Epithelial cell of proximal tubule (primary cell): ENCODE data around the gene PDZD8. TPM values are rescaled to one million over a fixed set of nuclear protein-coding genes. Genes with fewer than 3 reads are reported as not detected.
A peak's percentile ranks its signal among the peaks of the same experiment; 100 is the strongest.
"Not testable (repeated sequence)": the region's sequence is repeated elsewhere in the genome, so short reads cannot be mapped to it uniquely, and the experiment has no call there.

Experiments
- DNase-seq: peaks from one replicate; pipeline ENCODE4 v3.0.0-alpha.2; 2011; ENCODE audit warnings: low read depth
- H3K4me3 ChIP-seq: 2 replicates; pipeline ENCODE4 v1.5.1; 2011; ENCODE audit warnings: low read depth, mild to moderate bottlenecking, low read length
- total RNA-seq: library from RNA; depleted of rRNA; stranded (reverse); fragments of >200 nt; gene quantifications from 2 replicates; pipeline ENCODE4 v1.2.3, GENCODE V29; 2015
- TF ChIP-seq, protein P1 (sequence below): conservative IDR thresholded peaks from 2 replicates; pipeline ENCODE4 v1.5.1; 2012; ENCODE audit warnings: low read depth, mild to moderate bottlenecking, low read length

Gene PDZD8
- total RNA-seq, 1 donor from 2014 or later, result 23.6 TPM

DNA sequence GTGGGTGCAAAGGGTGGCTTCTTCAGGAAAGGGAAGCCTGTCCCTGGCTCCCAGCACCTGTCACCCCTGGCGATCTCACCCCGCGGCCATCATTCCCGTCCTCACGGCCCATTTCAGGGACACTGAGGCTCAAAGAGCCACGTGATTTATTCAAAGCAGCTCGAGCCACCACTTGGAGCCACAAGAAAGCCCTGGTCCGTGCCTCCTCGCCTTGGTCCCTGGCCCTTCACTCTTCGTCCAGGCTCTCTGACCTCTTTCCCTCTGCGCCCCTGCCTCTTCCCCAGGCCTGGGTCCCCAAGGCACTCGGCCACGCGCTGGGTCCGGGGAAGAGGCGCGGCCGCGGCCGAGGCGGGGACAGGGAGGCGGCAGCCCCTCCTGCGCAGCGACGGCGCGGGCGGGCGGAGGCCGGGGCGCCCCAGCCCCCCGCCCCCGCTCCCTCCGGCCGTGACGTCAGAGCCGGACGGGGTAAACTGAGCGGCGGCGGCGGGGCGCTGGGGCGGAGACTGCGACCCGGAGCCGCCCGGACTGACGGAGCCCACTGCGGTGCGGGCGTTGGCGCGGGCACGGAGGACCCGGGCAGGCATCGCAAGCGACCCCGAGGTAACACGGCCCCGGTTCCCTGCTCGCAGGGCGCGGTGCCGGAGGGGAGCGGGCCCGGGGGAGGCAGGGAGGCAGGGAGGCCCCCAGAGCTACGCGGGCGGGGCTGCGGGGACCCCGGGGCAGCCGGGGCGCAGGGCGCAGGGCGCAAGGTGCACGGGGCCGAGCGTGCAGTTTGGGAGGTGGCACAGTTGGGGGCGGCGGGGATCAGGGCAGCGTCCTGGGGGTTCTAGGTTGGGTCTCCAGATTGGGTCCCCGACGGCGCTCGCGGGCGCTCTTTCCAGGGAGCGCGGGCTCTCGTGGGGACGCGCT lies 134.4 kb downstream of the PDZD8 start, which contains the start of gene SLC18A2:
Gene SLC18A2 (plus strand): TSS at position 494 of the 909 bp plus-strand sequence. CDS start 580 bp downstream, outside the sequence.
- peak within 1 kb of the TSS; percentile 33 for H3K4me3 ChIP-seq
- no peak for DNase-seq
- TF ChIP-seq, protein P1, sequence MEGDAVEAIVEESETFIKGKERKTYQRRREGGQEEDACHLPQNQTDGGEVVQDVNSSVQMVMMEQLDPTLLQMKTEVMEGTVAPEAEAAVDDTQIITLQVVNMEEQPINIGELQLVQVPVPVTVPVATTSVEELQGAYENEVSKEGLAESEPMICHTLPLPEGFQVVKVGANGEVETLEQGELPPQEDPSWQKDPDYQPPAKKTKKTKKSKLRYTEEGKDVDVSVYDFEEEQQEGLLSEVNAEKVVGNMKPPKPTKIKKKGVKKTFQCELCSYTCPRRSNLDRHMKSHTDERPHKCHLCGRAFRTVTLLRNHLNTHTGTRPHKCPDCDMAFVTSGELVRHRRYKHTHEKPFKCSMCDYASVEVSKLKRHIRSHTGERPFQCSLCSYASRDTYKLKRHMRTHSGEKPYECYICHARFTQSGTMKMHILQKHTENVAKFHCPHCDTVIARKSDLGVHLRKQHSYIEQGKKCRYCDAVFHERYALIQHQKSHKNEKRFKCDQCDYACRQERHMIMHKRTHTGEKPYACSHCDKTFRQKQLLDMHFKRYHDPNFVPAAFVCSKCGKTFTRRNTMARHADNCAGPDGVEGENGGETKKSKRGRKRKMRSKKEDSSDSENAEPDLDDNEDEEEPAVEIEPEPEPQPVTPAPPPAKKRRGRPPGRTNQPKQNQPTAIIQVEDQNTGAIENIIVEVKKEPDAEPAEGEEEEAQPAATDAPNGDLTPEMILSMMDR, result no peak

DNA sequence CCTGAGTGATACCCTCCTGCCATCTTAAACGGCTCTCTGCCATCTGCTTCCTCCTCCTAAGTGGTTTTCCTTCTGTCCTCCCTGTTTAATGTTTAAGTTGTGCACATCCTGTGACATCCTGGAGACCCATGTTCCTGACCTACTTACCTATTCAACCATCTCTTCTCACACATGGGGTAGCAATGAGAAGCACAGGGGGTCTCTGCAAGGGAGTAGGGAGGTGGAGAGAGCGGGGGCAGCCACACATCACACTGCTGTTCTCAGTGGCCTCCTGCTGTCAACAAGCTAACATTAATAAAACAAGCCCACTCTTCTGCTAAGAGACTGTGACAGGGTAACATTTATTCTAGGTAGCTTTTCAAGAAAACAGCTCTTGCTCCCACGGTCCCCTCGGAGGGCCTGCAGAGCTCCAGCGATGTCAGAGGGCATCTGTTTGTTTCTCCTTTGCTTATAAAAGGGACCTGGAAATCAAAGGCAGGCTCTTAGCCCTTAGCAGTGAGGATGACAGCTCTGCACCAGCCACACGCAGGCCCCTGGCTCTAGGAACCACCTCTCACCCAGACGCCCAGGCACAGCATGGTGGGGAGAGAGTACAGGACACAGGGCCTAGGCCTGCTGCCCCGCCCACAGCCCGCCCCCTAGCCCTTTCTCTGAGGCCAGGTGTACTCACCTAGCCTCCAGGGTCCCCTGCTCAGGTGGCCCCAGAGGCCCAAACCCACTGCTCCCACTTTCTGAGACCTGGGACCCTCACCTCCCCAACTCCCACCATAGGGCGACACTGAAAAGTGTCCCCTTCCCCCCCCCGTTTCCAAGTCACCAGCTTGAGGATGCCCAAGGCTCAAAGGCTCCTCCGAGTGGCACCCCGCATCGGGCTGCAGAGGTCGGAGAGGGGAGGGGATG lies 135.3 kb downstream of the PDZD8 start:
- TF ChIP-seq, protein P1, result no peak
- H3K4me3 ChIP-seq, result no peak overlapping the region
- no peak for DNase-seq

DNA sequence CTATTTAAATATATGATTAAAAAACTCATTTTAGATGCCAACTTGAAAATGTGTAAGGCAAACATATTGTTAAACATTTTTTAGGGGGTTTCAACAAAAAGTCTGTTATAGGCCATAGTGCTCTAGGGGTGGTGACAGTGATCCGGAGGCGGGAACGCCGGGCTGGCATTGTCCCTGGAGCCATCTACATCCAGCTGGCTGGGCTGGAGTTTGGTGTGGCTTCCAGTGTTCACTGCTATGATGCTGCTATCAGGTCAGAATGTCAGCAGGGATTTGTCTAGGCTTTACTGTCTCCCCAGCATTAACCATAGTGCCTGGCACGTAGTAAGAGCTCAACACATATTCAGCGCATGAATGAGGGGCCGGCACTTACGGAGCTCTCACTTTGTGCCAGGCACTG lies 136.2 kb downstream of the PDZD8 start:
- no peak overlapping the region for H3K4me3 ChIP-seq
- no peak for DNase-seq
- TF ChIP-seq, protein P1, result no peak

DNA sequence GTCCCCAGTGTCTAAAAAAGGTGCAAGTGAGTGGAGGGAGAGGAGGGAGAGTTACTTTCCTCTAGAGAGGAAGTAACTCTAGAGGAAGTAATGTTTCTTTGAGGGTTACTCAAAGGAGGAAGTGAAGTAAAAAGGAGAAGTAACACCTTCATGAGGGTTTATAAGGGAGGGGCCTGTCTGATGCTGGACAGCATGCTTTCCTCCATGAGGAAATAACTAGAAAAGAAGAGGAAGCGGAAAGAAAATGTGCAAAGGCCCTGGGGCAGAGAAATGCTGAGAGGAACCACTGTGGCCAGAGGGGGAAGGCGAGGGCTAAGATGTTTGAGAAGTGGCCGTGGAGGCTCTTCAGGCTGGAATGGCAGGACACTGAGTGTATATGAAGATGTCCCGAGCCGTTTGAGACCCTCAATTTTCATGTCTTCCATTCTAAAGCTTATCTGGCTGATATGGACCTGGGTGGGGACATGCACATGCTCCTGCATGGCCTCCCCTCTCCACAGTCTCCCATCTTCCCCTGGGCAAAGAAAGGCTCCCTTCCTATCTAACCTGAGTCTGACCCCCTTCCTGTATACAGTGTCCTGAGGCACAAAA lies 137.7 kb downstream of the PDZD8 start:
- H3K4me3 ChIP-seq, result no peak overlapping the region
- DNase-seq, result no peak
- TF ChIP-seq, protein P1, result no peak

DNA sequence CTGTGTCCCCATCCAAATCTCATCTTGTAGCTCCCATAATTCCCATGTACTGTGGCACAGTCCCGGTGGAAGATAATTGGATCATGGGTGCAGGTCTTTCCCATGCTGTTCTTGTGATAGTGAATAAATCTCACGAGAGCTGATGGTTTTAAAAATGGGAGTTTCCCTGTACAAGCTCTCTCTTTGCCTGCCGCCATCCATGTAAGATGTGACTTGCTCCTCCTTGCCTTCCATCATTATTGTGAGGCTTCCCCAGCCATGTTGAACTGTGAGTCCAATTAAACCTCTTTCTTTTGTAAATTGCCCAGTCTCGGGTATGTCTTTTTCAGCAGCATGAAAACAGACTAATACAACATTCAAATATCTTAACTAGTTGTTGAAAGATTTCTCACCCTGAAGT lies 145.1 kb downstream of the PDZD8 start:
- not testable (repeated sequence) for DNase-seq, H3K4me3 ChIP-seq

DNA sequence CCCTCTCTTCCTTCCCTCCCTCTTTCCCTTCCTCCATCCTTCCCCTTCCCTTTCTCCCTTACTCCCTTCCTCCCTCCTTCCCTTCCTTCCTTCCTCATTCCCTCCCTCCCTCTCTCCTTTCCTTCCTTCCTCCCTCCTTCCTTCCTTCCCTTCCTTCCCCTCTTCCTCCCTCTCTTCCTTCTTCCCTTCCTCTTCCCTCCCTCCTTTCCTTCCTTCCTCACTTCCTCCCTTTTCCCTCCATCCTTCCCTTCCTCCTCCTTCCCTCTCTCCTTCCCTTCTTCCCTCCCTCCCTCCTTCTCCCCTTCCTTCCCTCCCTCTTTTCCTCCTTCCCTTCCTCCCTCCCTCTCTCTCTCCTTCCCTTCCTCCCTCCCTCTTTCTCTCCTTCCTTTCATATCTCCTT lies 147.0 kb downstream of the PDZD8 start:
- no peak for DNase-seq
- H3K4me3 ChIP-seq, result no peak overlapping the region
- TF ChIP-seq, protein P1, result no peak

Other genes with a start within 250 kb of the PDZD8 start
- not detected in 2 replicates for gene VAX1, start 237.2 kb downstream of the PDZD8 start, total RNA-seq
- gene KCNK18, start 178.0 kb downstream of the PDZD8 start, total RNA-seq, result not detected in 2 replicates
- 0.40 and 0.72 TPM in 2 replicates for gene SLC18A2, start 134.3 kb downstream of the PDZD8 start, total RNA-seq
- 5.7 and 10.7 TPM in 2 replicates for gene EMX2, start 167.3 kb upstream of the PDZD8 start, total RNA-seq